Activated T-helper 17 cell treated with anti-CD3 and anti-CD28 coated beads, Interleukin-2, amount 50 U/mL, for 72 hours (primary cell): ENCODE measurements around the gene LAMP2. TPM values are rescaled to one million over a fixed set of nuclear protein-coding genes. Genes with fewer than 3 reads are reported as not detected.
"Not testable (repeated sequence)": the region's sequence is repeated elsewhere in the genome, so short reads cannot be mapped to it uniquely, and the experiment has no call there.

Experiments used
- ATAC-seq: fragments of 150-1000 bp; cut with Tn5 transposase; replicated peaks from 2 replicates; pipeline ENCODE4 v1.10.0; 2021; ENCODE audit warnings: mild to moderate bottlenecking, moderate library complexity
- H3K27ac Mint-ChIP-seq: one replicate; pipeline ENCODE4 v1.8.0; 2022; ENCODE audit warnings: mixed read lengths
- H3K27me3 Mint-ChIP-seq: one replicate; pipeline ENCODE4 v1.8.0; 2022; ENCODE audit warnings: mixed read lengths
- H3K36me3 Mint-ChIP-seq: one replicate; pipeline ENCODE4 v1.8.0; 2022; ENCODE audit warnings: low read depth, mild to moderate bottlenecking, mixed read lengths
- H3K4me1 Mint-ChIP-seq: one replicate; pipeline ENCODE4 v1.8.0; 2022; ENCODE audit warnings: mixed read lengths
- H3K4me3 Mint-ChIP-seq: one replicate; pipeline ENCODE4 v1.8.0; 2022; ENCODE audit warnings: mild to moderate bottlenecking, mixed read lengths
- H3K9me3 Mint-ChIP-seq: one replicate; pipeline ENCODE4 v1.8.0; 2022; ENCODE audit warnings: mixed read lengths
- total RNA-seq, 2 donors: library from RNA; stranded (reverse); gene quantifications; one replicate each; pipeline ENCODE4 v1.2.3, GENCODE V29; 2022

Gene LAMP2
- total RNA-seq, 2 donors from 2014 or later: 28.7 to 35.4 TPM

DNA sequence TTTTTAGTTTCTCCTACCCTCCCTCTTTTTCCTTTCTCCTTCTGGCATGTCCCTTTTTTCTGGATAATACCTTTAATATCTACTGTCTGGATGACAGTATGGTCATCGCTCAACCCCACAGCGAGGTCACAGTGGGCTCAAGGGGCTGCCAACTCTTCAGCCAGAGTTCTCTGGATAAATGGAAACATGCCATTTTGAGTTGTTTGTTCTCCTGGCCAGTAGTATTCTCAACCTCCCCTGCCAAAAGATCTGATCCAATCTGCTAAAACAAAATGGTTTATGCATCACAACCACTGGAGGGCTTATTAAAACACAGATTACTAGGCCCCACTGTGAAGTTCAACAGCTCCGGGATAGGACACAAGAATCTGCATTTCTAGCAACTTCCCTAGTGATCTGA lies 5.0 kb upstream of the LAMP2 start:
- Mint-ChIP-seq H3K4me3 (no peak overlapping the region), H3K9me3 (no peaks in the 10 kb centered on the region), H3K27ac (no peak overlapping the region), H3K36me3 (no peaks in the 10 kb centered on the region), H3K4me1 (no peaks in the 10 kb centered on the region), H3K27me3 (no peaks in the 10 kb centered on the region)
- ATAC-seq: no peak

DNA sequence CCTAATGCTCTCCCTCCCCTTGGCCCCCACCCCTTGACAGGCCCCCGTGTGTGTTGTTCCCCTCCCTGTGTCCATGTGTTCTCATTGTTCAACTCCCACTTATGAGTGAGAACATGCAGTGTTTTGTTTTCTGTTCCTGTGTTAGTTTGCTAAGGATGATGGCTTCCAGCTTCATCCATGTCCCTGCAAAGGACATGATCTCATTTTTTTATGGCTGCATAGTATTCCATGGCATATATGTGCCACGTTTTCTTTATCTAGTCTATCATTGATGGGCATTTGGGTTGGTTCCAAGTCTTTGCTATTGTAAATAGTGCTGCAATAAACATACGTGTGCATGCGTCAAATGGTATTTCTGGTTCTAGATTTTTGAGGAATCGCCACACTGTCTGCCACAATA lies 561 bp upstream of the LAMP2 start:
- not testable (repeated sequence) for ATAC-seq, H3K4me1 Mint-ChIP-seq, H3K36me3 Mint-ChIP-seq, H3K9me3 Mint-ChIP-seq, H3K27ac Mint-ChIP-seq, H3K27me3 Mint-ChIP-seq
- H3K4me3 Mint-ChIP-seq: peak overlapping the region; percentile 89

DNA sequence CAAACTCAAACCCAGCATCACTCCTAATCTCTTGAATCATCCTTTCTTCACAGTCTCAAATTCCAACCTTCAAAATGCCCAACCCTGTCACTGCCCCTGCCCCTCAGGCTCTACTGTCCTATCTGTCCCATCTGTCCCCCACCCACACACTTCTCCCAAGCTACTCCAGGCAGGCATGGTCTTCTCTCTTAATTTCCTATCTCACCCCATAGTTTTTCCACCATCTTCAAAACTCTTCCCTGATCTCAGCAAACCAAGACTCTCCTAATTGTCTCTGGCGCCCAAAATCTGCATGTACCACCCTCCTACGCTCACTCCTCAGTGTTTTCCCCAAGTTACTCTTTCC lies 644 bp downstream of the LAMP2 start:
- Mint-ChIP-seq H3K4me3 (peak overlapping the region; percentile 89), H3K4me1 (peaks cover 5% of the 10 kb centered on the region), H3K27me3 (no peaks in the 10 kb centered on the region), H3K27ac (peak overlapping the region; percentile 88), H3K36me3 (peaks cover 7% of the 10 kb centered on the region), H3K9me3 (no peaks in the 10 kb centered on the region)
- ATAC-seq: no peak

DNA sequence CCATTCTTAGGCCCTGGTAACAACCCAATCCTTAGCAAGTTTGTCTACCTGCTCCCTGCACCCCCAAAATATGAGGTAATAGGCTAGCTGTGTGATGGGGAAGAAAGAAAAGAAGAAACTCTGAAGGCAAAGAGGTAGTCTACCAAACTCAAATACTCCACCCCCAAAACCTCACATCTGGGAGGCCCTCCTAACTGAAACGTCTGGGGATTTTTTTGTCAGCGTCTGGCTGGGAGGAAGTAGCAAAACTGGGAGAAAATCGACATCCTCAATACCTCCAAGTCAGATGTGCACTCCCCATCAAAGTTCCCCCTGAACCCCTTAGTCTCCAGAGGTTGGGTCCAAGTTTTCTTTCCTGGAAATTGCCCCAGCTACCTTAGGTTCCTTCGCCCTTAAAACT lies 1.0 kb downstream of the LAMP2 start:
- H3K4me3 Mint-ChIP-seq: peak overlapping the region; percentile 89
- peaks cover 7% of the 10 kb centered on the region for H3K36me3 Mint-ChIP-seq
- peaks cover 5% of the 10 kb centered on the region for H3K4me1 Mint-ChIP-seq
- no peaks in the 10 kb centered on the region for H3K9me3 Mint-ChIP-seq
- ATAC-seq: no peak
- no peaks in the 10 kb centered on the region for H3K27me3 Mint-ChIP-seq
- peak overlapping the region; percentile 88 for H3K27ac Mint-ChIP-seq

DNA sequence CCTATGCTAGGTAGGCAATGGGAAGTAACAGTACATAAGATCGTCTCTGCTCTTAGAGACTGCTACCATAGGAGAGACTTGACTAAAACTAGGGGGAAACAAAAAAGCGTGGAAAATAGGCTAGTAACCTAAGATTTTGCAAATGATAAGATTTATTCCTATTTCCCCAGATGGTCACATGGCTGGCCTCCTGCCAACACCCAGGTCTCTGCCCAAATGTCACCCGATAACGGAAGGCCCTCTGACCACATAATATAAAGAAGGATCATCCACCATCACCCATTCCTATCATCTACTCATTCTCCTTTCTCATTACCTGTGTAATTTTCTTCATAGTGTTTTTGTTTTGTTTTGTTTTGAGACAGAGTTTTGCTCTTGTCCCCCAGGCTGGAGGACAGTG lies 4.7 kb downstream of the LAMP2 start:
- Mint-ChIP-seq H3K27ac (no peak overlapping the region), H3K4me1 (peaks cover 5% of the 10 kb centered on the region), H3K27me3 (no peaks in the 10 kb centered on the region), H3K4me3 (no peak overlapping the region), H3K36me3 (peaks cover 7% of the 10 kb centered on the region), H3K9me3 (no peaks in the 10 kb centered on the region)
- ATAC-seq: no peak

DNA sequence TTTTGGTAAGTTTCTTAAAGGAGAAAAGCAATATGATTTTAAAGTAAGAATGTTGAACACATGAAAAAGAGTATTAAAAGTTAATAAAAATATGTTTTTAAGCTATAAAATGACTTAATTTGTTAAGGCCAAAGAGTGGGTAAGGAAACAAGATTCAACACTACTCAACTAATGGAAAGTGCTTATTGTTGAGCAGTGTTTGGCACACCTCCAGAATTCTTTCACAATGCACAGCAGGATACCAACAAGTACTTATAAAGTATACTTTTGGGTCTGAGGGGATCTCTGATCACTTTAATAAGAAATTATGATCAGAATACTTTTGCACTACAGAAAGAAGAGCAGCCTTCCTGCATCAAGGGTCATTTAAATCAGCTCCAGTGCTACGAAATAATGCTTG lies 5.9 kb downstream of the LAMP2 start:
- Mint-ChIP-seq H3K36me3 (peaks cover under 1% of the 10 kb centered on the region), H3K4me1 (peaks cover 10% of the 10 kb centered on the region), H3K27ac (no peak overlapping the region), H3K9me3 (no peaks in the 10 kb centered on the region), H3K27me3 (no peaks in the 10 kb centered on the region), H3K4me3 (no peak overlapping the region)
- no peak for ATAC-seq

DNA sequence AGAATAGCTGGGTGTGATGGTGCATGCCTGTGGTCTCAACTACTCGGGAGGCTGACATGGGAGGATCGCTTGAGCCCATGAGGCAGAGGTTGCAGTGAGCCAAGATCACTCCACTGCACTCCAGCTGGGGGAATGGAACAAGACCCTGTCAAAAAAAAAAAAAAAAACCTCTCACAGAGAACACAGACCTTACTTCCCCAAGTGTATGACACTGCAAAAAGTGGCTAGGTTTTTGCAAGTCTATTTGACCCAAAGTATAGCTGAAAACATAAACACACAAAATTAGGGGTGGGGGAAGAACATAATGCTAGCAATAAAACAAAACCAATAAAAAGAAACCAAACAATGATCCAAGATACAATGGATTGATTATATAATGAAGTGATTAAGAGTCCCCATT lies 6.7 kb downstream of the LAMP2 start:
- Mint-ChIP-seq H3K4me1 (peaks cover 9% of the 10 kb centered on the region), H3K27me3 (no peaks in the 10 kb centered on the region), H3K4me3 (no peak overlapping the region), H3K9me3 (no peaks in the 10 kb centered on the region), H3K36me3 (no peaks in the 10 kb centered on the region), H3K27ac (no peak overlapping the region)
- no peak for ATAC-seq

DNA sequence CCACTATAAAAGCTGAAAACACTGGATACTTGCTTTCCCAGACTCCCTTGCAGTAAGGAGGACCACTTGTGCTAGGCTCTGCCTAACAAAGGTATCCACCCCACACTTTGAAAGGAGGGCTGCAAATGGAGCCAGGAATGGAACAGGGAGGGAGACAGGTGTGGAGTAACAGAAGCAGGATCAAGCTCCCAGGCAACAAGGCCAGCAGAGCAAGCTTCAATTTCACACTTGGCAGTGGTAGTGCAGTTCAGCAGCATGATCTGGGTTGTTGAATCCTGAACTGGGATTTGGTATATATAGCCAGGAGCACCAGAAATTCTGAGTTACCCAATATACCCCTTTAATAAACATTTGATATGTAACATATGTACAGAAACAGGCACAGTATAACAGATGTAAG lies 9.8 kb downstream of the LAMP2 start:
- Mint-ChIP-seq H3K27ac (peak overlapping the region; percentile 61), H3K4me3 (no peak overlapping the region), H3K9me3 (no peaks in the 10 kb centered on the region), H3K27me3 (no peaks in the 10 kb centered on the region), H3K36me3 (peaks cover 17% of the 10 kb centered on the region), H3K4me1 (peaks cover 9% of the 10 kb centered on the region)
- ATAC-seq: no peak

DNA sequence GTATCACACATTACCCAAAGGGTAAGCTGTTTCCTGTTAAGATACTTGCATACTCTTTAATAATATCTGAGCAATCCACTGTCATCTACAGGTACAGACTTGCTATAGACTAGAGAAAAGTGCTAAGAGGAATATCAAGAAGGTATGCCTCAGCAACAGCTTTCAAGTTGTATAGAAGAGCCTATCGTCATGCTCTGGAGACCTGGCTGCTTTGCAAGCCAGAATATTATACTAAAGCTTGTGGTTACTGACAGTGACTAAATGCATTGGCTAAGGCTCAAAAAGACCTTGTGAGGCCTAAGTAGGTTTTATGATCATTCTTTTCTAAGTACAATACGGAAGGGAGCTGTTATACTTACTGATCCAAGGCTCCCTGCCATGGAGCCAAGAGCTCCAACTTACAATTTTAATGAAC lies 11.3 kb downstream of the LAMP2 start:
- ATAC-seq: peak; percentile 96
- H3K9me3 Mint-ChIP-seq: no peaks in the 10 kb centered on the region
- peaks cover 29% of the 10 kb centered on the region for H3K36me3 Mint-ChIP-seq
- peak overlapping the region; percentile 48 for H3K4me3 Mint-ChIP-seq
- H3K27me3 Mint-ChIP-seq: no peaks in the 10 kb centered on the region
- no peak overlapping the region for H3K27ac Mint-ChIP-seq
- peaks cover 9% of the 10 kb centered on the region for H3K4me1 Mint-ChIP-seq

DNA sequence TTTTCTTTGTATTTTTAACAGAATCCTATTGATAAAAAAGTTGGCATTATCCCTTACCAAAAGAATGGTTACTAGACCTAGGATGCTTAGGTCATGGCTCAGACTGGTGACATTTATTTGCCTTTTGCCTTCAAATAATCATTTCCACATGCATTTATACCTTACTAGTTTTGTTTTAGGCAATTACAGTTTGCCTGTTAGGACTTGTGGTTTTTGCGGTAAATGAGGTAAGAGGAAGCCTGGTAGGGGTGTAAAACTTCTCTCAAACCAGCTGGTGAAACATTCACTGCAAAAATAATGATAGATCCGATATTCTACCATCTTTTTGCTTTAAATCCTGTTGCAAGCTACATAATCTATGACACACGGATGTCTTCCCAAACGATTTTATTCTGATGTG lies 12.1 kb downstream of the LAMP2 start:
- H3K27ac Mint-ChIP-seq: no peak overlapping the region
- H3K4me3 Mint-ChIP-seq: peak overlapping the region; percentile 48
- no peaks in the 10 kb centered on the region for H3K27me3 Mint-ChIP-seq
- peaks cover 14% of the 10 kb centered on the region for H3K4me1 Mint-ChIP-seq
- ATAC-seq: peak; percentile 42
- peaks cover 35% of the 10 kb centered on the region for H3K36me3 Mint-ChIP-seq
- H3K9me3 Mint-ChIP-seq: no peaks in the 10 kb centered on the region

DNA sequence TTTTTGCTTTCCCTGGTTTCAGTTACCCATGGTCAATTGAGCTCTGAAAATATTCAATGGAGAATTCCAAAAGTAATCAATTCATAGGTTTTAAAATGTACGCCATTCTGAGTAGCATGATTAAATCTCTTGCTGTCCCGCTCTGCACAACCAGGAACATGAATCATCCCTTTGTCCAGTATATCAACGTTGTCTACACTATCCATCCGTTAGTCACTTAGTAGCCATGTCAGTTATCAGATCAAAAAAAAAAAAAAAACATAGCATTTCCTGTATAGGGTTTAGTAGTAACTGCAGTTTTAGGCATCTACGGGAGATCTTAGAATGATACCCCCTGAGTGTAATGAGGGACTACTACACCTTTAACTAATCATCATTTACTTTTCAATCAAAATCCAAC lies 15.1 kb downstream of the LAMP2 start:
- ATAC-seq: no peak
- Mint-ChIP-seq H3K36me3 (peaks cover 44% of the 10 kb centered on the region), H3K9me3 (no peaks in the 10 kb centered on the region), H3K27me3 (no peaks in the 10 kb centered on the region), H3K27ac (no peak overlapping the region), H3K4me3 (no peak overlapping the region), H3K4me1 (peaks cover 12% of the 10 kb centered on the region)

DNA sequence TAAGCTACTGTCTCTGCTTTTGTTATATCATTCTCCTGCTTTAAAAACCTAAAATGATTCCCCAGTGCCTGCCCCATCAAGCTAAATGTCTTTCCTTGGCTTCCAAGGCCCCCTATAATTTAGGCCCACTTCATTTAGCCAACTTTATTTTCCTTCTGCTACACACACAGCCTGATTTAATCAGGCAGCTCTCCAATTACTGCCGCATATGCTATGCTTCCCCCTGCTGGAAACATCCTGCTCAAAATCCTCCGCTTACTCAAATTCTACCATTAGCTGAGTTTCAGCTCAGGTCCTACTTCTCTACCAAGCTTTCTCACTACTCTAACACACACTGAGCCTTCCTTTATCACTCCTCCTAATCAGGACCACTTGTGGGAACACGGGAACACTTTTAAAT lies 17.0 kb downstream of the LAMP2 start:
- no peak overlapping the region for H3K4me3 Mint-ChIP-seq
- H3K27ac Mint-ChIP-seq: peak overlapping the region; percentile 8
- H3K27me3 Mint-ChIP-seq: no peaks in the 10 kb centered on the region

DNA sequence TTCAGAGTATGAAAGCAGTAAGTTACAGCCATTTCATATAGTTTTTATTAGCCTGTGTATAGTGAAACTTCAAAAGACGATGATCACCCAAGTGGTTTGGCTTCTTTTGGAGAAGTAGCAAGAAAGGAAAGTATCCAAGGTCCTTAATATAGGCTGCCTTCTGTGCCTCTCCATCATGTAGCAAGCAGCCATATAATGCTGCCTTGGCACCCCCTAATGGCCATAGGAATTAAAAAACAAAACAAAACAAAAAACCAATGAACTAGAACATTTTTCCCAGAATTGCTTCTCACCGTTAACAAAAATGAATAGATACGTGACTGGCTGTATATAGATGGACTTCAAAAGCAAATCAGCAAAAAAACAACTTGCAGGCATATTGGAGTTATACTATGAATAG lies 18.9 kb downstream of the LAMP2 start:
- H3K27me3 Mint-ChIP-seq: no peaks in the 10 kb centered on the region
- H3K4me1 Mint-ChIP-seq: peaks cover 6% of the 10 kb centered on the region
- no peak overlapping the region for H3K4me3 Mint-ChIP-seq
- no peak for ATAC-seq
- H3K27ac Mint-ChIP-seq: no peak overlapping the region
- H3K36me3 Mint-ChIP-seq: peaks cover 67% of the 10 kb centered on the region
- H3K9me3 Mint-ChIP-seq: no peaks in the 10 kb centered on the region

More for the DNA sequence above, 17.0 kb downstream of the LAMP2 start:
- no peak for ATAC-seq
- no peaks in the 10 kb centered on the region for H3K9me3 Mint-ChIP-seq
- H3K36me3 Mint-ChIP-seq: peaks cover 56% of the 10 kb centered on the region
- peaks cover 6% of the 10 kb centered on the region for H3K4me1 Mint-ChIP-seq

DNA sequence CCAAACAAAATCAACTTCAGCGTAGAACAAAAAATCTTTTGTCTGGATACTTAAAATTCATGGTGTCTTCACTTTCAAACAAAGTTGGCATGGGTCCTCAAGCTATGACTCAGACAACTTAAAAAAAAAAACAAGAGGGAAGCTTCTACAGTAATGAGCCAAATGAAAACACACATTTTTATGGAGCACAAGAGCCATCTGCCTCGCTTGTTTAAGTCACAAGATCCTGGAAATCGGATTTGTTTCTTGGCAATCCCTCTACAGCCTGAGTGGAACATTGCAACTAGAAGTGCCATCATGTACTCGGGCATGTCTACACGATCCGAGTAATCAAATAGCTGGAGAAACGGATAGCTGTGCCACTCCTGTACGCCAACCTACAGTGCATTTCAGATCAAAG lies 22.6 kb downstream of the LAMP2 start:
- Mint-ChIP-seq H3K4me3 (no peak overlapping the region), H3K4me1 (no peaks in the 10 kb centered on the region), H3K27ac (no peak overlapping the region), H3K36me3 (peaks cover 74% of the 10 kb centered on the region), H3K27me3 (no peaks in the 10 kb centered on the region), H3K9me3 (no peaks in the 10 kb centered on the region)
- no peak for ATAC-seq

DNA sequence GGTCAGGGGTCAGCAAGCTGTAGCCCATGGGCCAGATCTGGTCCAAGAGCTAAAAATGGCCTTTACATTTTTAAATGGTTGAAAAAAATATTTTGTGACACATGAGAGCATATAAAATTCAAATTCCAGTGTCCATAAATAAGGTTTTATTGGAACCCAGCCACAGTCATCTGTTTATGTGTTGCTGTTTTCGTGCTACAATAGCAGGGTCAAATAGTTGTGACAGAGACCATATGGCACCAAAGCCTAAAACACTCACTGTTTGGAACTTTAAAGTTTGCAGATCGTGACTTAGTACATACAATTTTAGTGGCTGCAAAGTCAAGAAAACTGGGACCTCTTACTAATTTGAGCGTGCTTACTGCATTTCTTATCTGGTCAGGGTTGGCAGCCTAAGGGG lies 29.2 kb downstream of the LAMP2 start:
- no peaks in the 10 kb centered on the region for H3K4me1 Mint-ChIP-seq
- no peak for ATAC-seq
- H3K9me3 Mint-ChIP-seq: no peaks in the 10 kb centered on the region
- no peak overlapping the region for H3K27ac Mint-ChIP-seq
- no peak overlapping the region for H3K4me3 Mint-ChIP-seq
- H3K27me3 Mint-ChIP-seq: no peaks in the 10 kb centered on the region
- peaks cover 55% of the 10 kb centered on the region for H3K36me3 Mint-ChIP-seq

DNA sequence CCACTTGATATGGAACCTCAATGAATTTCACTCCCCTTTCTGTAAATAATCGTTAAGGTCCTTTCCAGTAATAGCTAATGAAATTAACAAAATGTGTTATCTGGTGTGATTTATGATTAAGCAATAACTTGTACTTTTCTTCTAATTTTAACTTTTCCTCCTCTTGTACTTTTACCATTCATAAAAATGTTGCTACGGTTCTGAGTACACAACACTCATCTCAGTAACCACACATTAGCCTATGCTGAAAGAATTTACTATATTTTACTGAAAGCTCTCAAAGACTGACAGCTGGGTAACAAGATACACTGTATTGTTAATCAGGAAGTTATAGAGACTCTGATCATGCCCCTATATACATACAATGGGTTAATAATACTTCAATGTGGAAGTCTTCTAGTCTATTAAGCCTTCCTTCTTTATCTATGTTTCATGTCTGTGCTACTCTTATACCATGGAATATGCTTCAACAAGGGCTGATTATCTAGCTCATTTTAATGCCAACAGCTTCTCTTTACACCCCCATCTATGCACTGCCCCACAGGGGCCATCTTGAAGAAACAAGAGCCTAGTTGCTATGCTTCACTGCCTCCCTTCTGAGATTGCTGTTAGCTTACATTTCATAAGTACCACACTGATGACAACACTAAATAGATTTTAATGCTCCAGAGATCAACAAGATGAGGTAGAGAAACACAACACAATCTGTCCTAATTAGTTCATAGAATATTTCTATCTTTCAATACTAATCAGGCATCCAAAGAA lies 39.1 kb downstream of the LAMP2 start:
- no peaks in the 10 kb centered on the region for H3K9me3 Mint-ChIP-seq
- H3K27ac Mint-ChIP-seq: no peak overlapping the region
- no peak overlapping the region for H3K4me3 Mint-ChIP-seq
- peaks cover 5% of the 10 kb centered on the region for H3K4me1 Mint-ChIP-seq
- no peaks in the 10 kb centered on the region for H3K27me3 Mint-ChIP-seq
- ATAC-seq: peak; percentile 37
- H3K36me3 Mint-ChIP-seq: peaks cover 5% of the 10 kb centered on the region
